Mesenteric fat pad (tissue), 1 donor: ENCODE measurements around the gene MTX1. TPM values are rescaled to one million over a fixed set of nuclear protein-coding genes. Genes with fewer than 3 reads are reported as not detected.
"Not testable (repeated sequence)": the region's sequence is repeated elsewhere in the genome, so short reads cannot be mapped to it uniquely, and the experiment has no call there.

ENCODE experiments used
- DNase-seq: peaks from one replicate; pipeline ENCODE4 v3.0.0-alpha.2; 2020; ENCODE audit warnings: low spot score
- total RNA-seq: library from RNA; stranded (reverse); fragmentation: NEBNext Ultra II Directional; extraction: Animal tissue kit (Norgen Biotek cat#: 25700); gene quantifications from one replicate; pipeline ENCODE4 v1.2.1, GENCODE V29; 2021
- donor health status: DM: yes; HTN: yes; CAD: no.

Gene MTX1
- total RNA-seq, 1 donor from 2014 or later, result 40.0 TPM

DNA sequence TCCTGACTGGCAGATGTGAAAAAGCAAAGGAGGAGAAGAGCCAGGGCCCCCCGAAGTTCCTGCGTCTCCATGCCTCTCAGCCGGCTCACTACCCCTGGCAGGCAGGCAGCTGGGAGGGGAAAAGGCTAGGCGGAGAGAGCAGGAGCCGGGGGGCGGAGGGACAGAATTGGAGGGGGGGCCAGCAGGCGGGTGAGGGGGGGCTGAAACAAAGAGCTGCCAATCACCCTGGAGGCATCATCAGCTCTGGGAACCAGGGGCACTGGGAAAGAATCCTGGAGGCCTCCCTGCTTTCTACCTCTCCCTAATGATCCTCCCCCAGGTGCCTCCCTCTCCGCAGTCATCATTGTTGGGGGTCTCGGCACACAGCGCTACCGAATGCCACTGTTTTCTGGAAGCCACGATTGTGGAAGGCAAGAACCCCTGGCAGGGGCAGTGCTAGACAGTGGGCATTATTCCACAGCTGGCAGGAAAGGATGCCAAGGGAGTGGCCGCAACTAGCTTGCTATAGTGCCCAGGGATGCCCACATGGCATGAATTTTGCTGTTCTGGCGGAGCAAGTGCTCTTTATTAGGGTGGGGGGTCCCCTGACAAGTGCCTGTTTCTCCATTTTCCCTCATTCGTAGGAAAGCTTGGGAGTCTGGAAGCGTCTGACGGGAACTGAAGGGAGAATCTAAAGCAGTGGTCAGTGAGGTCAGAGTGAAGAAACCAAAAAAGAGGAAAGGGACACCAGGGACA is 522 bp upstream of the MTX1 start, which contains the start of gene THBS3:
TSS of gene THBS3 (minus strand) at position 92 of the 735 bp plus-strand sequence. CDS start at position 71, 21 bp downstream.
- DNase-seq, result no peak

DNA sequence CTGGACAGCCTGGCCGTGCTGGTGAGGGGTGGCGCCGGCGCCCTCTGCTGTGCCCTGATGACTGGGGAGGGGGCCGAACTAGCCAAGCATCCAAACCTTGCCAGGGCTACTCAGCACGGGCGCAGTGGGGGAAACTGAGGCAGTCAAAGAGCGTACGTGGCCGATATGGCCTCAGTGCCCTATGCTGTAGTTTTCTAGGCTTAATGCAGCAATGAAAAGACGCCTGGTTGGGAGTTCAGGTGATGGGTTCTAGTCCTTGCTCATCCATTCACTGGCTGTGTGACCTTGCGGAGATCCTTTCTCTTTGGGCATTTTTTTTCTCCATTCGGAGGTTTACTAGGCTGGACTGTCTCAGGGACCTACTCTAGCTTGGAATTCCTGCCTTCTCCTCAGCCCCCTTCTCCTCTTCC is 822 bp downstream of the MTX1 start:
- DNase-seq, result no peak

DNA sequence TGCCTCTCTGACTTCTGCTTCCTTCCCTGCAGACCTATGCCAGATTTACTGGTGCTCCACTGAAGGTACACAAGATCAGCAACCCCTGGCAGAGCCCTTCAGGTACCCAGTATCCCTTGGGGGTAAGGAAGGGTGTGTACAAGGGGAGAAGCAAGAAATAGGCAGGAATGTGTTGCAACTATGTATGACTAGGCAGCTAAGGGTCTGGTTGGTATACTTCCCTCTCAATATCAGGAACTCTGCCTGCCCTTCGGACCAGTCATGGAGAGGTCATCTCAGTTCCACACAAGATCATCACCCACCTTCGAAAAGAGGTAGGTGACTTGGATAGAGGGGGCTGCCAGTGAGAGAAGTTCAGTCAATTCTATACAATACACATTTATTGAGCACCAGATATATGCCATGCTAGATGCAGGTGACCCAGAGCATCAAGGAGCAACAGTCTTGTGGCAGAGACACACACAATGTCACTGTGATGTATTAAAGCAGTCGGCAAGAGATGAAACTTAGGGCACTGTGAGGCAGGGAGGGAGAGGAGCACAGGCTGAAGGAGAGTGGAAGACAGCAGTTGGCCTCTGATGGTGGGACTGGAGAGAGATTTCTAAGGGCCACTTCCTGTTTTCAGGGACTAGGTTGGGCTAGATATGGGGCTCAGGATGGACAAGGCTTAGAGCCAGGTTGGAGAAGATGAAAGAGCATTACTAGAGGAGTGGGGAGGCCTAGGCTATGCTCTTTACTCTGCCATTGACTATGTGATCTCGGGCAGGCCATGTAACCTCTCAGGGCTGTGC is 2.0 kb downstream of the MTX1 start:
- DNase-seq, result no peak

DNA sequence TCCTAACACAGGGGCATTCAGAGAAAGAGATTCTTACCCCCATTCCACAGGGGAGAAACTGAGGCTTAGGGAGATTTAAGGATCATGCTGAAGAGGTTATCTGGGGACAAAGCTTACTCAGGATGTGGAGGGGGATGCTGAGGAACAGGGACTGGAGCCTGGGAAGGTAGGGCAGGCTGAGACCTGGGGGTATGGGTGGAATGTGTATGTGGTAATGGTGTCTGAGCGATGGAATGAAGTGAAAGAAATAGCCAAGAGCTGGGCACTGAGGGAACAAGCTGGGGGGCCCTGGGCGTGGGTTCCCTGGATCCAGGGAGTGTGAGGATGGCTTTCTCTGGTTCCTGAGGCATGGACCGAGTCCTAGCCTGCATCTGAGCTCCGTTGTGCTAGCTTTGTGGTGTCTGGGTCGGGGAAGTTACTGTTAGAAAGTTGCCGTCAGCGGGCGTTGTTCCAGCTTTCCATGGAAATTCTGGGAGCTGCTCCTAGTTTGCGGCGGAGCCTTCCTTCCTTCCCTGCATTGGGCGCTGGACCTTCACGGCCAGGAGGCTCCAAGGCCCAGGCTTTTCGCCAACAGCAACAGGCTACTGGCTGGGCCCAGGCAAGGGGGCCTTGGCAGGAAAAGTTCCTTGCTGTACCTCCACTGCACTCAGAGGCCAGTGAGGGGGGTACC is 3.0 kb downstream of the MTX1 start:
- not testable (repeated sequence) for DNase-seq

DNA sequence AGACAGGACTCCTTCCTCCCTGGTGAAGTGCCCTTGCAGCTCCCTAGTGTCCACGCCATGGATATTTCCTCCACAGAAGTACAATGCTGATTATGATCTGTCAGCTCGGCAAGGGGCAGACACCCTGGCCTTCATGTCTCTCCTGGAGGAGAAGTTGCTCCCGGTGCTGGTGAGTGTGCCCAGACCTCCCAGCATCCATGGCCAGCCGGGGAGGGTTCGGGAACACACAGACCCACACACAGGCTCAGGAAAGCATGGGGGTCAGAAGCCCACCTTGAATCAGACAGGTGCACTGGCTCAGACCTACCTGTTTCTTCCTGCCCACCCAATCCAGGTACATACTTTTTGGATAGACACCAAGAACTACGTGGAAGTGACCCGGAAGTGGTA is 3.6 kb downstream of the MTX1 start:
- DNase-seq, result not testable (repeated sequence)

DNA sequence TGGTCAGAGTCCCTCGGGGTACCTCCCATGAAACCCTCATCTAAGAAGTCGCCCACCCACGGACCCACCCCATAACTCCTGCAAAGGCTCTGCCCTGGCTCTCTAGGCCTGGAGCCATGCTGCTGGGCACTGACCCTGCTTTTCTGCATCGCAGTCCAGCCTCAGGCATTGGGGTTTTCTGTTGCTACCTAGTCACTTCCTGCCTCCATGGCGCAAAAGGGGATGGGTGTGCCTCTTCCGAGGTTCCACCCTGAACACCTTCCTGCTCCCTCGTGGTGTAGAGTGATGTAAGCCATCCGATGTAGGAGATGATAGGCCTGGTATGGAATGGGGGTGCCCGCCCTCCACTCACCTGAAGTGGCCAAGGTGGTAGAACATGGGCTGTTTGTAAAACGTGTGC is 6.2 kb downstream of the MTX1 start:
- DNase-seq, result not testable (repeated sequence)

DNA sequence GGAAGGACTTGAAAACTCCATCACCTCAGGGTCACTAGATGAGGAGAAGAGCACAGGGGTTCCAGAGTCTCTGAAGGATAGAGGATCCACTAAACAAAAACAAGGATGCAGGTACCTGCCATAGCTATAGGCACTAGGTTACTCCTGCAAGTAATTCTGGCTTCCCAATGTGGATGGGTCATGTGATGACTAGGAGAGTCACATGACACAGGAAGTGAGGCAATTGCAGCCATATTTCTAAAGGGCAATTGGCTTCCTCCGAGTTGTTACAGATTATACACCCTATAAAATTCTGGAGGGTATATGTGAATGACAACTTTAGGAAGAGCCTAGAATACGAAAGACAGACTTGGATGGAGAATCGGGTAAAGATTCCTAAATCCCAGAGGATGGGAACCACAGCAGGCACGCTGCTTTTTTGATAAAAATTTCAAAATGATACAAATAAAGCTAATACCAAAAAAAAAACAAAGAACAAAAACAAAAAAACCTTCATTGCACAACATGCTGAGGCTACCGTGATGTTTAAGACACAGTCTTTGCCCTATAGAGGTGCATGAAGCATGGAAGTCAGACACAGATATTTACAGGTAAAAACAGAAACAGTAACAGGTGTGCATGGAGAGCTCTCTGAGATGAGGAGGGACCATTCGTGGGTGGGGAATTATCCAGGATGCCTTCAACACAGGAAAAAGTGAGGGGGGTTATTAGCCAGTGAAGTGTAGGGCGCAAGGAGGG is 10.5 kb downstream of the MTX1 start:
- DNase-seq, result no peak

DNA sequence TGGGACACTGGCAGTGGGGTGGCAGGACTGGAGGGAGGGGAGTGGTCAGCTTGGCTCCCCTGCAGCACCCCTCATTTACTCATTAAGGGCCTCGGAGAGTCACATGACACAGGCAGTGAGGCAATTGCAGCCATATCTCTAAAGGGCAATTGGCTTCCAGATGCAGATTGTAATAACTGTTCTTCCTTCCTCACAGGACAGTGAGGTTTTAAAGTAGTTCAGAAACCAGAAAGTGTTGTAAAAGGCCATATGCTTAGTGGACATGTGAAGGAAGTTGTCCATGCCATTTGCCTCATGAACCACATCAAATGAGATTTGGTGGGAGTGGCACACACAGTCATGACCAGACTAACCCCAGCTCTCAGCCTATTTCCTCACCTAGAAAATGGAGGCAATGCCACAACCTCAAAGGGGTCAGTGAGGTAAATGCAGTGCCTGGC is 11.1 kb downstream of the MTX1 start:
- DNase-seq, result no peak

DNA sequence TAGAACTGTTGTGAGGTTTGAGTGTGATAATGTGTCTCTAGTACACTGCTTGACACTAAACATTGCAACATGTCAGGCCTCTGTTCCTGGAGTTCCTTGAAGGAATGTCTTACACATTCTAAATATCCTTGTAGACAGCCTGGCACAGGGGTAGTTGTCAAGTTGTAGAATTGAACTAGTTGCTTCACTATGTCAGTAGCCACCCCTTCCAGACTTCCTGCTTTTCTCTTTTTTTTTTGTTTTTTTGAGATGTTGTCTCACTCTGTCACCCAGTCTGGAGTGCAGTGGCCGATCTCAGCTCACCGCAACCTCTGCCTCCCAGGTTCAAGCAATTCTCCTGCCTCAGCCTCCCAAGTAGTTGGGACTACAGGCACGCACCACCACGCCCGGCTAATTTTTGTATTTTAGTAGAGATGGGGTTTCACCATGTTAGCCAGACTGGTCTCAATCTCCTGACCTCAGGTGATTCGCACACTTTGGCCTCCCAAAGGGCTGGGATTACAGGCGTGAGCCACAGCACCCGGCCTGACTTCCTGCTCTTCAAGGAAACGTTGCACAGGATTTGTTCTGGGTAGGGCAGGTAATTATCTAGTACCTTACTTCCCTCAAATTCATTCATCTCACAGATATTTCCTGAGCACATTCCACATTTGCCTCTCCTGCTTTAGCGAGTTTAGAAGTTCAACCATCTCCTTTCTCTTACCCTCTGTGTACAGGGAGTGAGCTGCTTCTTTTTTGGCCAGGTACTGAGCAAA is 11.9 kb downstream of the MTX1 start:
- DNase-seq, result not testable (repeated sequence)

DNA sequence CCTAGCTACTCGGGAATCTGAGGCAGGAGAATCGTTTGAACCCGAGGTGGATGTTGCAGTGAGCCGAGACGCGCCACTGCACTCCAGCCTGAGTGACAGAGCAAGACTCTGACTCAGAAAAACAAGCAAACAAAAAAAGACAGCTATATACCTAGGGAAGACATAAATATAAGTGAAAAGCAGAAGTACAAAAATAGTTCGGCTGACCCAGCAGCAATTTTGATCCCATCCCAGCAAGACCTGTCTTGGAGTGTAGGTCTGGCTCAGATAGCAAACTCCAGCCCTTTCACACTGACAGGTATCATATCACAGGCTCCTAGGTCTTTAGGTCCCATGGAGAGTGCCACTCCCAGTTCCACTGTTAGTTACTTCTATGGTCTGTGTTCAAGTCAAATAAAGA is 14.6 kb downstream of the MTX1 start:
- DNase-seq, result no peak

DNA sequence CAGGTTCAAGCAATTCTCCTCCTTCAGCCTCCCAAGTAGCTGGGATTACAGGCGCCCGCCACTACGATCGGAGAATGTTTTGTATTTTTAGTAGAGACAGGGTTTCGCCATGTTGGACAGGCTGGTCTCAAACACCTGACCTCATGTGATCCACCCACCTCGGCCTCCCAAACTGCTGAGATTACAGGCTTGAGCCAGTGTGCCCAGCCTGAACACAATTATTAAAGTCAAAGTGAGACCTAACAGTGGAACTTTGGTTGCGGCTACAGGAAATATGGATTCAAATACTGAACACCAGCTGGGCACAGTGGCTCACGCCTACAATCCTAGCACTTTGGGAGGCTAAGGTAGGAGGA is 16.9 kb downstream of the MTX1 start:
- not testable (repeated sequence) for DNase-seq

DNA sequence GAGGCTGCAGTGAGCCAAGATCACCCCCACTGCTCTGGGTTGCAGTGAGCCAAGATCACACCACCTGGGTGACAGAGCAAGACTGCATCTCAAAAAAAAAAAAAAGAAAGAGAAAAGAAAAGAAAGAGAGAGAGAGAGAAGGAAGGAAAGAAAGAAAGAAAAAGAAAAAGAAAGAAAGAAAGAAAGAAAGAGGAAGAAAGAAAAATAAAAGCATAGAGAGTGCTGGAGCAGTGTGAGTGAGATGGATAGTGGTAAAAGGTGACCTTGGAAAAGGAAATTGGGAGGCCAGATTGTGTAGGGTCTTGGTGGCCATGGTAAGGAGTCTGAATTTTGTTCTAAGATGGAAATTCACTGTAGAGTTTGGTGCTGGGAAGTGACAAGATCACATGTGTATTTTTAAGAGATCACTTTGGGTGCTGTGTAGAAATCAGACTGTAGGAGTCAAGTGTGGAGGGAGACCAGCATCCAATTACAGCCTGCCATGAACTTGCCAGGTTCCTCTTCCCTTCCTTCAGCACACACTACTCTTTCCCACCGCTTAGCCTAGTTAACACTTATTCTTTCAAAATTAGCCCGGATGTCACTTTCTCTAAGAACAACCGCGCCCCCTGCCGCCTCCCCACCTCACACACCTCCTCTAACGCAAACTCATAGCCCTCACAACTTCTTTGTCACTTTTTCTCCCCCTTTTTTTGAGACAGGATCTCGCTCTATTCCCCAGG is 17.9 kb downstream of the MTX1 start:
- no peak for DNase-seq

DNA sequence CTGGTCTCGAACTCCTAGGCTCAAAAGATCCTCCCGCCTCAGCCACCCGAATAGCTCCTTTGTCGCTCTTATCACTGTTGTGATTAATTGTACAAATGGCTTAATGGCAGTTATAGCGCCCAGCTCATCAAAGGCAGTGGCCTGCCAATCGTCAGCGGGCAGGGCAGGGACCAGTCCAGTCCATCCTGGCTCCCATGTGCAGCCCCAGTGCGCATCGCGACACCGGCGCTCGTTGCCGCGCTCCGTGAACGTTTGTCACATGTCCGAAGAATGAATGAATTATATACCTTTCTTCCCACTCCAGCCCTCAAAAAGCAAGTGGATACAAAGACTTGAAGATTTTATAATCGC is 18.4 kb downstream of the MTX1 start:
- DNase-seq, result no peak

DNA sequence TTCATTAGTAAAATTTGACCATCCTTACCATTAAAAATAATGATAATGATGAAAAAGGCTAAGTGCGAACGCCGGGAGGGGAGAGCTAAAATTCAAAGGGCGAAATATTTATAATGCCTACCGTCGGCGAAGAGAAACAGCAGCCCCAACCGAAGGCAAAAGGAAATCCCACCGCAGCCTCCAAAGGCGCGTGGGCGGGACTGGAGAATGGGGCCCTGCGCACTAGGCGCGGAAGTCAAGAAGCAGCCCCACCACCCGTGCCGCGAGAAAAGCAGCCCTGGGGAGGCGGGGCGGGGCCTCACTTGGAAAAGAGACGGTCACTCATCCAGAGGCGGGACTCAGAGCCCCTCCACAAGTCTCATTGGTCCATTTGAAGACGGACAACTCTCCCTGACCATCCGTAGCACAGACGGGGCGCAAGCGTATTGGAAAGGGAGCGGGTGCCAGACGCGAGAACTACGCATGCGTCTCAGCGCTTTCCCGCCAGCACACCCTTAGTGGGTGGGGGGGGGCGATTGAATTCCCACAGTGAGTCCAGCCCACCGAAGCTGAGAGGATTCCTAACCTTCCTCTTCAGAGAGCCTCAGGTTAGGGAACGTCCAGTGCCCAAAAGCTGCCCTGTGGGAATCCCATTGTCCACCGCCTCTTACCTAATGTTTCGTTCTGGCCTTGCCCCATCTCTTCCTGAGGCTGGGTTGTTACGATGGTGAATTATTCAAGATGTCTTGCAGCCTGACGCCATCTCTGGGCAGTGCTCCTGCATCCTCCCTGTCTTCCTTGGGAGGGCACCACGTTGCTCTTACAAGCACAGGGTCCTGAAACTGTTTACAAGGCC is 19.0 kb downstream of the MTX1 start:
- peak; percentile 98 for DNase-seq

DNA sequence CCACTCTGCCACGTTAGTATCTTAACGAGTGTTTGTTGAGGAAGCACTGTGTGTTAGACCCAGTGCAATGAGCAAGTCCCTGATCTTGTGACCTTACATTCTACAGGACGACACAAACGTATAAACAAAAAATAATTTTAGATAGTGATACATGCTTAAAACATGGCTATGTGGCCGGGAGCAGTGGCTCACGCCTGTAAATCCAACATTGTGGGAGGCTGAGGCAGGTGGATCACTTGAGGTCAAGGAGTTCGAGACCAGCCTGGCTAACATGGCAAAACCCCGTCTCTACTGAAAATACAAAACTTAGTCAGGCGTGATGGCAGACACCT is 19.6 kb downstream of the MTX1 start:
- no peak for DNase-seq

DNA sequence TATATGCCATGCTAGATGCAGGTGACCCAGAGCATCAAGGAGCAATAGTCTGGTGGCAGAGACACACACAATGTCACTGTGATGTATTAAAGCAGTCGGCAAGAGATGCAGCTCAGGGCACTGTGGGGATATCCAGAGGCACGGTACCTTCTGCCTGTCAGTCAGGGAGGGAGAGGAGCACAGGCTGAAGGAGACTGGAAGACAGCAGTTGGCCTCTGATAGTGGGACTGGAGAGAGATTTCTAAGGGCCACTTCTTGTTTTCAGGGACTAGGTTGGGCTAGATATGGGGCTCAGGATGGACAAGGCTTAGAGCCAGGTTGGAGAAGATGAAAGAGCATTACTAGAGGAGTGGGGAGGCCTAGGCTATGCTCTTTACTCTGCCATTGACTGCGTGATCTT is 22.8 kb downstream of the MTX1 start:
- not testable (repeated sequence) for DNase-seq

DNA sequence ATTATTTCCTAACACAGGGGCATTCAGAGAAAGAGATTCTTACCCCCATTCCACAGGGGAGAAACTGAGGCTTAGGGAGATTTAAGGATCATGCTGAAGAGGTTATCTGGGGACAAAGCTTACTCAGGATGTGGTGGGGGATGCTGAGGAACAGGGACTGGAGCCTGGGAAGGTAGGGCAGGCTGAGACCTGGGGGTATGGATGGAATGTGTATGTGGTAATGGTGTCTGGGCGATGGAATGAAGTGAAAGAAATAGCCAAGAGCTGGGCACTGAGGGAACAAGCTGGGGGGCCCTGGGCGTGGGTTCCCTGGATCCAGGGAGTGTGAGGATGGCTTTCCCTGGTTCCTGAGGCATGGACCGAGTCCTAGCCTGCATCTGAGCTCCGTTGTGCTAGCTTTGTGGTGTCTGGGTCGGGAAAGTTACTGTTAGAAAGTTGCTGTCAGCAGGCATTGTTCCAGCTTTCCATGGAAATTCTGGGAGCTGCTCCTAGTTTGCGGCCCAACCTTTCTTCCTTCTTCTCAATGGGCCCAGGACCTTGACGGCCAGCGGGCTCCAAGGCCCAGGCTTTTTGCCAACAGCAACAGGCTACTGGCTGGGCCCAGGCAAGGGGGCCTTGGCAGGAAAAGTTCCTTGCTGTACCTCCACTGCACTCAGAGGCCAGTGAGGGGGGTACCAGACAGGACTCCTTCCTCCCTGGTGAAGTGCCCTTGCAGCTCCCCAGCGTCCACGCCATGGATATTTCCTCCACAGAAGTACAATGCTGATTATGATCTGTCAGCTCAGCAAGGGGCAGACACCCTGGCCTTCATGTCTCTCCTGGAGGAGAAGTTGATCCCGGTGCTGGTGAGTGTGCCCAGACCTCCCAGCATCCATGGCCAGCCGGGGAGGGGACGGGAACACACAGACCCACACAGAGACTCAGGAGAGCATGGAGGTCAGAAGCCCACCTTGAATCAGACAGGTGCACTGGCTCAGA is 23.8 kb downstream of the MTX1 start:
- DNase-seq, result not testable (repeated sequence)

DNA sequence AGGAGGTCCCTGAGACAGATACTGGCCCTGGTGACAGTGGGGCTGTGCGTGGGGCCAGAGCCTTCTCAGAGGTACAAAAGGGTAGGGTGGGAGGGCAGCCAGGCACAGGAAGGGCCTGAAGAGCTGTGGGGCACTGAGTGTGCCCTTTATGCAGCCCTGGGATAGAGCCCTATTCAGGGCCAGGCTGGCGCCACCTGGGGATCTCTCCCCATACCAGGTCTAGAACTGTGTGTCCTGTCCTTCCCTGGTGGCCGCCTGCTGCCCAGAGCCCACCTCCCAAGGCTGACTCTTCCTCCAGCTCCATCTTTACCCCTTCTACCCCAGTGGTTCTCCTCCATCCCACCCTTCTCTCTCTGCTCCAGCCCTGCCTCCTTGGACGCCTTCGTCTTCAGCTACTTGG is 25.0 kb downstream of the MTX1 start:
- DNase-seq, result not testable (repeated sequence)
